Motor neuron (in vitro differentiated cells): ENCODE results near the gene TRIOBP. TPM values are rescaled to one million over a fixed set of nuclear protein-coding genes. Genes with fewer than 3 reads are reported as not detected.
"Not testable (repeated sequence)": the region's sequence is repeated elsewhere in the genome, so short reads cannot be mapped to it uniquely, and the experiment has no call there.

Source experiments
- ATAC-seq, 8 experiments: fragments of 200-7000 bp; cut with Tn5 transposase; replicated peaks in 6 of 8; 2 replicates each; pipeline ENCODE4 v1.8.0; 2021; ENCODE audit warnings: mild to moderate bottlenecking in 8 of 8, moderate library complexity in 8 of 8
- H3K27ac ChIP-seq, 2 donors: fragments of 250-450 bp; sonication (Bioruptor Pico); 2 replicates each; pipeline ENCODE4 v1.9.0; 2021; ENCODE audit warnings: antibody characterized with exemption in 2 of 2, mild to moderate bottlenecking in 2 of 2, moderate library complexity in 1 of 2
- H3K4me1 ChIP-seq, 2 donors: fragments of 250-450 bp; sonication (Bioruptor Pico); replicated peaks in 1 of 2; 2 replicates each; pipeline ENCODE4 v1.6.1; 2021; ENCODE audit warnings: antibody characterized with exemption in 2 of 2, mild to moderate bottlenecking in 2 of 2, moderate library complexity in 1 of 2
- H3K4me3 ChIP-seq, 5 donors: fragments of 250-450 bp; sonication (Bioruptor Pico); 2 replicates each; pipeline ENCODE4 v1.9.0; 2021; ENCODE audit warnings: antibody characterized with exemption in 5 of 5, mild to moderate bottlenecking in 5 of 5, moderate library complexity in 4 of 5
- WGBS, 10 experiments: fragments of 450-650 bp; shearing (Covaris generic); methylation state at CpG; one replicate each; pipeline ENCODE4 v1.0.0; 2022; 5-methylcytosine and 5-hydroxymethylcytosine counted together
- in situ Hi-C, 9 experiments: fragments of 400-800 bp; cut with MboI; loops; one replicate each; pipeline ENCODE4 v1.15.0; 2021; ENCODE audit warnings: low sequenced_read_pairs in 9 of 9, low pct_unique_long_range_greater_than_20kb in 2 of 9; ENCODE audit not compliant: unreplicated experiment in 9 of 9
- total RNA-seq, 8 experiments: library from RNA; unstranded; fragments of 300-600 nt; gene quantifications; 2 replicates each; pipeline versions ENCODE4 v1.2.3 to v1.2.4, GENCODE V29; 2022

TRIOBP gene, protein sequence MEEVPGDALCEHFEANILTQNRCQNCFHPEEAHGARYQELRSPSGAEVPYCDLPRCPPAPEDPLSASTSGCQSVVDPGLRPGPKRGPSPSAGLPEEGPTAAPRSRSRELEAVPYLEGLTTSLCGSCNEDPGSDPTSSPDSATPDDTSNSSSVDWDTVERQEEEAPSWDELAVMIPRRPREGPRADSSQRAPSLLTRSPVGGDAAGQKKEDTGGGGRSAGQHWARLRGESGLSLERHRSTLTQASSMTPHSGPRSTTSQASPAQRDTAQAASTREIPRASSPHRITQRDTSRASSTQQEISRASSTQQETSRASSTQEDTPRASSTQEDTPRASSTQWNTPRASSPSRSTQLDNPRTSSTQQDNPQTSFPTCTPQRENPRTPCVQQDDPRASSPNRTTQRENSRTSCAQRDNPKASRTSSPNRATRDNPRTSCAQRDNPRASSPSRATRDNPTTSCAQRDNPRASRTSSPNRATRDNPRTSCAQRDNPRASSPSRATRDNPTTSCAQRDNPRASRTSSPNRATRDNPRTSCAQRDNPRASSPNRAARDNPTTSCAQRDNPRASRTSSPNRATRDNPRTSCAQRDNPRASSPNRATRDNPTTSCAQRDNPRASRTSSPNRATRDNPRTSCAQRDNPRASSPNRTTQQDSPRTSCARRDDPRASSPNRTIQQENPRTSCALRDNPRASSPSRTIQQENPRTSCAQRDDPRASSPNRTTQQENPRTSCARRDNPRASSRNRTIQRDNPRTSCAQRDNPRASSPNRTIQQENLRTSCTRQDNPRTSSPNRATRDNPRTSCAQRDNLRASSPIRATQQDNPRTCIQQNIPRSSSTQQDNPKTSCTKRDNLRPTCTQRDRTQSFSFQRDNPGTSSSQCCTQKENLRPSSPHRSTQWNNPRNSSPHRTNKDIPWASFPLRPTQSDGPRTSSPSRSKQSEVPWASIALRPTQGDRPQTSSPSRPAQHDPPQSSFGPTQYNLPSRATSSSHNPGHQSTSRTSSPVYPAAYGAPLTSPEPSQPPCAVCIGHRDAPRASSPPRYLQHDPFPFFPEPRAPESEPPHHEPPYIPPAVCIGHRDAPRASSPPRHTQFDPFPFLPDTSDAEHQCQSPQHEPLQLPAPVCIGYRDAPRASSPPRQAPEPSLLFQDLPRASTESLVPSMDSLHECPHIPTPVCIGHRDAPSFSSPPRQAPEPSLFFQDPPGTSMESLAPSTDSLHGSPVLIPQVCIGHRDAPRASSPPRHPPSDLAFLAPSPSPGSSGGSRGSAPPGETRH (N-terminal part only)
- total RNA-seq = 10 to 100 TPM; 13.8 to 56.2 (median 25.3) TPM

DNA sequence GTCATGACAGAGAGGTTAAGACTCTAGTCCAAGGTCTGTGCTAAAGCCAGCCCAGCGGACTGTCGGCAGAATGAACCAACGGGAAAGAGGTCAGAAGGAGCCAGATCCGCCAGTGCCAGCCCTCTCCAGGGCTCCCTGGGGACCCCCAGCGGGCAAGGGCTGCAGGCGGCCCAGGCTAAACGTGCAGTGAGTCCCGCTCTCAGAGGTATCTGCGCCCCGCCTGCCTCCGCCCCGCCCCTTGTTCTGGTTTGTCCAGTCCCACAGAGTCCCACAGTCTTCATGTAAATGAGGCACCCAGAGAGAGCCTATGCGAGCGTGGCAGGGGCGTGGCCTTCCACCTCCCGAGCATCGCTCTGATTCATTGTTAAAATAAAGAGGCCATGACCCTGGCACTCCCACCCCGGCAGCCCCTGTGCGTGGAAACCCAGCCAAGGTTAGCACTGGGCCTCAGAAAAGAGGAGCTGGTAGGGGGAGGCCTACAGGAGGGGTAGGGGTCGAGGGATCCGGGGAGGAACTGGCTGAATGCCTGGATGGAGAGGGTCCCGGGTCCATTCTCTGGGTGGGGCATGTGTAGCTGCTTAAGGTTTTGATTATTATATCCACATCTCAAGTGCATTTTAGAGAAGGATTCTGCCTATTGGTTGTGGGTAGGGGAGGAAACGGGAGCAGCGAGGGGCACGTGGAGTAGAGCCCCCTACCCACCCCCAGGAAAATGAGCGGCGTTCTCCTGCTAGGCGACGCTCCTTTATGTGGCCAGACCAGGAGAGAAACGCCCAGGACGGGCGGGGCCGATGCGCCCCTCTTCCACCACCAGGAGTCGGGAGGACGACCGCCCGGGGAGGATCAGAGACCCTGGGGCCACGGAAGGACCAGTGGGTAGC lies at the start of gene TRIOBP:
TSS of gene TRIOBP (plus strand) at position 392 of the 881 bp plus-strand sequence. CDS start 4,318 bp downstream, outside the sequence.
- in situ Hi-C loops = no loop called here
- 0 to 13% (median 0%) methylated on average over 1 to 14 of the region's 39 CpGs; no CpG with 5 or more reads in 3 of the 10 experiments for WGBS, 10 experiments
- peak within 1 kb of the TSS; percentile 19 to 38 (median 31) for H3K4me3 ChIP-seq
- peak within 1 kb of the TSS; percentile 76 to 81 for H3K27ac ChIP-seq
- ATAC-seq = peak; percentile 98 to 99 (median 99)
- H3K4me1 ChIP-seq = peaks cover 16 to 20% of the 10 kb centered on the region in 2 donors

DNA sequence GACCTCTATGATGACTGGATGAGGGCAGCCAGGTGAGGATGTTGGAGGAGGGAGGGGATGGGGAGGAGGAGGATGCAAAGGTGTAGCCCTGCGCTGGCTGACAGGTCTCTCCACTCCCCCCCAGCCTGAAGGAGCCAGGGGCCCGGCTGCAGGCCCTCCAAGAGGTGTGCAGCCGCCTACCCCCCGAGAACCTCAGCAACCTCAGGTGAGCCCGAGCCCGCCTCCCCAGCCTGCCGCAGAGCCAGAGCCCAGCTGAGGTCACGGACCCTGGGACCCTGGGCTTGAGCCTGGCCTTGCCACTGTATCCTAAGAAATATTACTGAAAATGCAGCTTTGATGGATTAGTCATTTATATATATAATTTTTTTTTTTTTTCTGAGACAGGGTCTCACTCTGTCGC lies 49.5 kb upstream of the TRIOBP start:
- WGBS, 10 experiments = 83 to 100% (median 100%) methylated on average over 1 to 2 of the region's 9 CpGs; no CpG with 5 or more reads in 6 of the 10 experiments
- Histone ChIP-seq H3K27ac (no peak overlapping the region), H3K4me3 (no peak overlapping the region), H3K4me1 (peaks cover 0 to 2% of the 10 kb centered on the region in 2 donors)
- ATAC-seq = no peak
- in situ Hi-C loops = no loop called here

DNA sequence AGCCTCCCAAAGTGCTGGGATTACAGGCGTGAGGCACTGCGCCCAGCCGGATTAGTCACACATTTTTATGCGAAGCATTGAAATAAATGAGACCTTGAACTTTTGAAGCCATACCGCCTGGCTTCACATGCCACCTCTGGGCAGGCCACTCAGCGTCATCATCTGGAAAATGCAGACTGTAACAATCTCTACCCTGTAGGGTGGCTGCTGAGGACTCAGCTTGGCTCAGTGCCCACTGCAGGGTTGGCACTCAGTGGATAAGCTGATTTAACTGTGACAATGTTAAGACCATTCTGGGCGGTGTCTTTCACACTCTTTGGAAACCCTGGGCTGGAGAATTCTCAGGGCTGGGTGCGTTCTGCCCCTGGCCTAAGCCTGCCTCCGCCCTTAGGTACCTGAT lies 48.9 kb upstream of the TRIOBP start:
- WGBS, 10 experiments = 47 to 100% (median 94%) methylated on average over 1 to 6 of the region's 9 CpGs; no CpG with 5 or more reads in 4 of the 10 experiments
- Histone ChIP-seq H3K4me1 (peaks cover 0 to 2% of the 10 kb centered on the region in 2 donors), H3K27ac (no peak overlapping the region), H3K4me3 (no peak overlapping the region)
- in situ Hi-C loops = no loop called here
- ATAC-seq = peak in 3 of 8 experiments; percentile 60 to 72 (median 64)

DNA sequence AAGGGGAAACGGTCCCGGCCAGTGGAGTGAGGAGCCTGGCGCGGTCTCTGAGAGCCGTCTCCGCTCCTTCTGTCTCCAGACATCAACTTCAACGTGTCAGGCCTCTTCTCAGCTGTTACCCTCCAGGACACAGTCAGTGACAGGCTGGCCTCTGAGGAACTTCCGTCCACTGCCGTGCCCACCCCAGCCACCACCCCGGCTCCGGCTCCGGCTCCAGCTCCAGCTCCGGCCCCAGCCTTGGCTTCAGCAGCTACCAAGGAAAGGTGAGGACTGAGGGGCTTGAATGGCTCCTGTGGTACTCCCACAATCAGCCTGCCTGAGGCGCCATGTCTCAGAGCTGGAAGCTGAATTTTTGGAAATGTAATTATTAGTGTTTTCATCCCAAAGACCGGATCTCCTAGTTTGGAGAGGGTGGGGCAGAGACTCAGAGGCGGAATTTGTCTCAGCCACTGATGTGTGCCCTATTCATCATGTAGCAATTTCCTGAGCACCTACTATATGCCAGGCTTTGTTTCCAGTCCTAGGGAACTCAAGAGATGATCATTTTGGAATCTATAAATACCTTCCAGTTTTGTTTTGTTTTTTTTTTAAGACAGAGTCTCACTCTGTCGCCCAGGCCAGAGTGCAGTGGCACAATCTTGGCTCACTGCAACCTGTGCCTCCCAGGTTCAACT lies 46.2 kb upstream of the TRIOBP start:
- Histone ChIP-seq H3K4me3 (no peak overlapping the region), H3K4me1 (no peaks in the 10 kb centered on the region), H3K27ac (no peak overlapping the region)
- ATAC-seq = no peak
- WGBS, 10 experiments = 80 to 100% (median 100%) methylated on average over 1 to 5 of the region's 17 CpGs
- in situ Hi-C loops = no loop called here

DNA sequence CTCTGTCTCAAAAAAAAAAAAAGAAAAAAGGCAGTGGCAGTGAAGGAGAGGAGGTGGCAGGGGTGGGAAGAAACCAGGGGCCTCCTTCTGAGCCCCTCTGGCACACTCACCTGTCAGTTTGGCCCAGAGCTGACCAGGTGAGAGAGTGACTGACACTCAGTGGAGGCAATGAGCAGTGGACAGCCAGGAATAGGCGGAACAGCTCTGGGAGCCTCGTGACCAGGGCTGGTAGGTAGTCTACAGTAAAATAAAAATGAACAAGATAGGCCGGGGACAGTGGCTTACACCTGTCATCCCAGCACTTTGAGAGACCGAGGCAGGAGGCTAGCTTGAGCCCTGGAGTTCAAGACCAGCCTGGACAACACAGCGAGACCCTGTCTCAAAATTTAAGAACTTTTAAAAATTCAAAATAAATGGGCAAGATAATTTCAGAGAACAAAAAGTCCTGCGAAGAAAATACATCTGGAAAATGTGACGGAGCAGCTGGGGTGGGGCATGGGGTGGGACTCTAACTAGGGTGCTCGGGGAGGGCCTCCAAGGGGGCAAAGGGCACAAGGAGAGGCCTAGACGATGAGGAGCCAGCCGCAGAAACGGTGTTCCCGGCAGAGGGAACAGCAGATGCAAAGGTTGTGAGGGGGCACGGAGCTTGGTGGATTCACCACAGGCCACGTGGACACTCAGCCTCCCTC lies 42.1 kb upstream of the TRIOBP start:
- WGBS, 10 experiments = 78 to 100% (median 90%) methylated on average over 2 to 6 of the region's 14 CpGs; no CpG with 5 or more reads in 4 of the 10 experiments
- Histone ChIP-seq H3K4me3 (no peak overlapping the region), H3K4me1 (peaks cover 5 to 7% of the 10 kb centered on the region in 2 donors), H3K27ac (no peak overlapping the region)
- in situ Hi-C loops = no loop called here
- ATAC-seq = no peak

DNA sequence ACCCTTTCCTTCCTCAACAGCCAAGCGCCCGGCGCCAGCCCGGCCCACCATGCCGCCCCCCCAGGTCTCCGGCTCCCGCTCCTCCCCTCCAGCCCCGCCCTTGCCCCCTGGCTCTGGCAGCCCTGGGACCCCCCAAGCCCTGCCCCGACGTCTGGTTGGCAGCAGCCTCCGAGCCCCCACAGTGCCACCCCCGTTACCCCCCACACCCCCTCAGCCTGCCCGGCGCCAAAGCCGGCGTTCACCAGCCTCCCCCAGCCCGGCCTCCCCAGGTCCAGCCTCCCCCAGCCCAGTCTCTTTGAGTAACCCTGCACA lies 41.6 kb upstream of the TRIOBP start:
- Histone ChIP-seq H3K4me1 (peaks cover 10 to 12% of the 10 kb centered on the region in 2 donors), H3K27ac (no peak overlapping the region), H3K4me3 (no peak overlapping the region)
- no CpG with 5 or more reads among the region's 17 CpGs for WGBS, 10 experiments
- in situ Hi-C loops = no loop called here
- ATAC-seq = no peak

DNA sequence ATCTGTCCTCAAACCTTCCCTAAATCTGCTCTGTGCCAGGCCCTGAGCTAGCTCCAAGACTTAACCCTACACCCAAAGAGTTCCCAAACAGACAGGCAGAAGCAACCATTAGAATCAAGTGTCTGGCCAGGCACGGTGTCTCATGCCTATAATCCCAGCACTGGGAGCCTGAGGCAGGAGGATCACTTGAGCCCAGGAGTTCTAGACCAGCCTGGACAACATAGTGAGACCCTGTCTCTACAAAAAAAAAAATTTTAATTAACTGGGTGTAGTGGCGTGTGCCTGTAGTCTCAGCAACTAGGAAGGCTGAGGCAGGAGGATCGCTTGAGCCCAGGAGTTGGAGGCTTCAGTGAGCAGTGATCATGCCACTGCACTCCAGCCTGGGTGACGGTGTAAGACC lies 40.3 kb upstream of the TRIOBP start:
- peaks cover 21 to 25% of the 10 kb centered on the region in 2 donors for H3K4me1 ChIP-seq
- ATAC-seq, H3K4me3 ChIP-seq, H3K27ac ChIP-seq, in situ Hi-C loops: not testable (repeated sequence)
- 40 to 100% (median 100%) methylated on average over 1 to 3 of the region's 4 CpGs; no CpG with 5 or more reads in 2 of the 10 experiments for WGBS, 10 experiments

DNA sequence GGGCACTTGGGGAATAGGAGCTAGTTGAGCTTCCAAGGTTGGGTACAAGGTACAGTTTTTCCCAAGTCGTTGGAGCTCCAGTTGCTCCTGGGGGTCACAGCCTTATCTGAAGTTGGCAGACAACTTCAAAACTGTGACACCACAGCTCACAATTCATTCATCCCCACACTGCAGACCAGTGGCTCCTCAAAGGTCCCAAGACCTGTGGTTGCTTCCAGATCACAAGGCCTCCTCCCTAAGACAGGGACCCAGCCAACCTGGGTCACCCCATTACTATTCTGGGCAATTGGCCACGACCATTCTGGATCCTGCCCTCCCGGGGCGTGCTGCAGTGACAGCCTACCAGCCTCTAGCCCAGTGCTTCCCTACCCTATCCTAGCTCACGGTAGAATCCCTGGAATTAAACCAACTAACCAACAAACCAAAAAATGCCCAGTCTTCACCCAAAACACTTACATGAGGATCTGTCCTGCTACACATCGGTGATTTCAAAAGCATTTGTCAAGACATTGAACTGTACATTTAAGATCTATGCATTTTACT lies 39.2 kb upstream of the TRIOBP start:
- Histone ChIP-seq H3K4me3 (peak overlapping the region; percentile 45 to 78 (median 69)), H3K4me1 (peaks cover 25 to 29% of the 10 kb centered on the region in 2 donors), H3K27ac (peak overlapping the region; percentile 49 to 63)
- in situ Hi-C loops = no loop called here
- ATAC-seq = peak in 3 of 8 experiments; percentile 2 to 7 (median 6)
- 0 to 18% (median 0%) methylated on average over 1 to 6 of the region's 6 CpGs; no CpG with 5 or more reads in 2 of the 10 experiments for WGBS, 10 experiments

DNA sequence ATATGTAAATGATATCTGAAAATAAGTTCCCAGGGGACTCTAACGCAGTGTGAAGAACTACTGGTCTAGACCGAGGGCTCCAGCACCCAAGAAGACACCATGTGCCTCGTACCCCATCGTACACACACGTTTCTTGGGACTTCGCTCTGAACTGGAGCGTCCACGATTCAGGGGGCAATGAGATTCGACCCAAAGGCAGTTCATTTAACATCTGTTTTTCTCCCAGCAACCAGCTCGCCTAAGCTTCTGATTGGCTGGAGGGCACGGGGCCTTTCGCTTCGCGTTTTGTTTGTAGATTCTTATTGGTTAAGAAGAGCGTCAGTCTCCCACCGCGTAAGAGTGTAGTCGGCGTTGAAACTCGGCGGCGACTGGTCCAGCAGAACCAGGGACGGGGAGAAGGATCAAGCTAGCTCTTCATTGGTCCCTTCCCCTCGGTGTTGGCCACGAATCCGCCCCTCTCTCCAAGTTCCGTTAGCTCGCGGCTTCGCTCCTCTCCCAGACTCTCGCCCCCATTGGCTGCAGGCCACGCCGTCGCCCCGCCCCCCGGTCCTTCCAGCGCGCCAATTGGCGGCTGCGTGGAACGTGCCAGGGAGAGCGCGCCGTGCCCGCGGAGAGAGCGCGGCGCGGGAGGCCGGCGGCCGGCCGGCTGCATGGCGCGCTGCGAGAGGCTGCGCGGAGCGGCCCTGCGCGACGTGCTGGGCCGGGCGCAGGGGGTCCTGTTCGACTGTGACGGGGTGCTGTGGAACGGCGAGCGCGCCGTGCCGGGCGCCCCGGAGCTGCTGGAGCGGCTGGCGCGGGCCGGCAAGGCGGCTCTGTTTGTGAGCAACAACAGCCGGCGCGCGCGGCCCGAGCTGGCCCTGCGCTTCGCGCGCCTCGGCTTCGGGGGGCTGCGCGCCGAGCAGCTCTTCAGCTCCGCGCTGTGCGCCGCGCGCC lies 38.4 kb upstream of the TRIOBP start, which contains the start of gene PDXP:
TSS of gene PDXP (plus strand) at position 591 of the 933 bp plus-strand sequence. CDS start at position 651, 60 bp downstream.
- H3K27ac ChIP-seq = peak within 1 kb of the TSS; percentile 64 to 72
- peak within 1 kb of the TSS; percentile 56 to 78 (median 69) for H3K4me3 ChIP-seq
- in situ Hi-C loops = no loop called here
- 0 to 3% (median 0%) methylated on average over 2 to 34 of the region's 101 CpGs; no CpG with 5 or more reads in 1 of the 10 experiments for WGBS, 10 experiments
- H3K4me1 ChIP-seq = peaks cover 25 to 29% of the 10 kb centered on the region in 2 donors
- peak; percentile 89 to 95 (median 92) for ATAC-seq
